ENCODE results near the gene MLLT10. TPM values are rescaled to one million over a fixed set of nuclear protein-coding genes. Genes with fewer than 3 reads are reported as not detected.

The MLLT10 gene
- 45.5 and 49.1 TPM in 2 replicates for total RNA-seq

DNA sequence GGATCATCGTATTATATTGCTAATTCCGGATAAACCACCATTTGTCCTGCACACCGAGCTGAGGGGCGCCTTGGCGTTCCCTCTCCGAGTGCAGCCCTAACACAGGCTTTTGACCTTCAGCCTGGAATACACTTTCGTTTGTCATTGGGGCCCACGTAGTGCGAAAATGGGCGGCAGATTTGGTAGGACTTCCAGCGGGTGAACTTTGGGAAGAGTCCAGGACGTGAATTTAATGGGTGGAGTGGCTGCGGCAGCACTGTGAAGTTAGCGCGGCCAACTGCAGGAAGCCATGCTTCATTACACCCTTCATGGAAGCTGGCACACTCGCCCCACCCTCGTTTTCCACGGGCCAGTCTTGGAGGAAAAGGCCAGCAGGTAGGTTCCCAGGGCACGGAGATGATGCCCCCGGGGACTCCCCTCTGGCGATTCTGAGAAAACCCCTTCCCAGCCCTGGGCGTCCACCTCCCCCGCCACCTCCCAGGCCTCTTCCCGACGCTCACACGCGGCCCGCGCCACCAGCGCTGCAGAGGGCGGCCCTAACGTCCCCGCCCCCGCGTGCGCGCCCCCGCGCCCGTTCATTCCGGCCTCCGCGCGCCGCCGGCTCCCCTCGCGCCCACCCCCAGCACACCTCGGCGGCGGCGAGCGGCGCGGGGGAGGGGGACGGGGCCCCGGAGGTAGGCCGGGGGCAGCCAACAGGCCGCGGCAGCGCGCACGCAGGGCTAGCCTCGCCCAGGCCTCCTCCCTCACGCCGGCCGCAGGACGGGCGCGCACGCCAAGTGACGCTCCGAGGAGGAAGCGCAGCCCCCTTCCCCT, at the start of gene MLLT10:
TSS of gene MLLT10 (plus strand) at position 766 of the 813 bp plus-strand sequence. CDS start 413 bp downstream, outside the sequence.
- intact Hi-C loops (cut with micrococcal nuclease) = loop anchor here (1.0 to 10.0 kb wide), 12 partner anchors 8 to 1829 kb away; partner anchors contain the start of genes DNAJC1, MSRB2 and SKIDA1

DNA sequence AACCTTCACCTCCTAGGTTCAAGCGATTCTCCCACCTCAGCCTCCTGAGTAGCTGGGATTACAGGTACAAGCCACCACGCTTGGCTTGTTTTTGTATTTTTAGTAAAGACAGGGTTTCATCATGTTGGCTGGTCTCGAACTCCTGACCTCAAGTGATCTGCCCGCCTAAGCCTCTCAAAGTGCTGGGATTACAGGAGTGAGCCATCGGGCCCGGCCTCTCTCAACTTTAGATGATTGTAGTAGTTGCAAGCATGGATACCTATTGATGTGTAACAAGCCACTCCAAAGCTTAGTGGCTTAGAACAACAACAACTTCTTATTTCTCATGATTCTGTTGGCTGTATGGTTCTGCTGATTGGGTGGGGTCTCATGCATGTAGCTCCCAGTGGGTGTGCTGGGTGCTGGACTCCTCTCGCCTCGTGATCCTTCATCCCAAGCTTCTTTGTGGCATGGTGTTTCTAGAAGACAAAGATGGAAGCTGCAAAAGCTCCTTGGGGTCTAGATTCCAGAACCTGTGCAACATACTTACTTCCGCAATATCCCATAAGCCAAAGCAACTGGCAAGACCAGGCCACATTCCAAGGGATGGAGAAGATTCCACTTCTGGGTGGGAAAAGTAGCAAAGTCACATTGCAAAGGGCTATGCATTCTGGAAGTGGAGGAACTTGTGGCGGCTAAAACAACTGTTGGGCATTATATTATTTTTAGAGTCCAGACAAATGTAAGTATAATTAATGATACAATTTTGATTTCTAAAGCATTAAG, 46.4 kb upstream of the MLLT10 start:
- intact Hi-C loops (cut with micrococcal nuclease) = no loop called here

DNA sequence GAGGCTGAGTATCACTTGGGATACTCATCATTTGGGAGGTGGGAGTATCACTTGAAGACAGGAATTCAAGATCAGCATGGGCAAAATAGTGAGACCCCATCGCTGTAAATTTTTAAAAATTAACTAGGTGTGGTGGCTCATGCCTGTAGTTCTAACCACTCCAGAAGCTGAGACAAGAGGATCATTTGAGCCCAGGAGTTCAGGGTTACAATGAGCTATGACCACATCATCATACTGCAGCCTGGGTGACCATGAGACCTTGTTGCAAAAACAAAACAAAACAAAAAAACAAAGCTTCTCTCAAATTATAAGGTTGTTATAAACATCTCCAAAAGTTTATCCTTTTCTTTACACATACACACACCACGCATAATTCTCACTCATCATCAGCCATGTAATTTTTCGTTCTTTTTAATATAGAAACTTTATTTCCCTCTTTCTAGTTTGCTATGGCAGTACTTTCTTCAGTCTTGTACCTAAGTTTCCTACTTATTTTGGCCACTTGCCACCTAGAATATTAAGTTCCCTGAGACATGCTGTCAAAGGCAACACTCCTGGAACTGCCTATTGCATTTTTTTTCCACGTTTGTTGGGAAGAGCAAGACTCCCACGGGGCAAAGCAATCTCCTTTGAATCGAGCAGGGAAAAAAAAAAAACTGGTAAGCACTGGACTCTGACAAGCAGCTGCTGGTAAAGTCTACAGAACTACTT, 45.6 kb upstream of the MLLT10 start:
- intact Hi-C loops (cut with micrococcal nuclease) = no loop called here

DNA sequence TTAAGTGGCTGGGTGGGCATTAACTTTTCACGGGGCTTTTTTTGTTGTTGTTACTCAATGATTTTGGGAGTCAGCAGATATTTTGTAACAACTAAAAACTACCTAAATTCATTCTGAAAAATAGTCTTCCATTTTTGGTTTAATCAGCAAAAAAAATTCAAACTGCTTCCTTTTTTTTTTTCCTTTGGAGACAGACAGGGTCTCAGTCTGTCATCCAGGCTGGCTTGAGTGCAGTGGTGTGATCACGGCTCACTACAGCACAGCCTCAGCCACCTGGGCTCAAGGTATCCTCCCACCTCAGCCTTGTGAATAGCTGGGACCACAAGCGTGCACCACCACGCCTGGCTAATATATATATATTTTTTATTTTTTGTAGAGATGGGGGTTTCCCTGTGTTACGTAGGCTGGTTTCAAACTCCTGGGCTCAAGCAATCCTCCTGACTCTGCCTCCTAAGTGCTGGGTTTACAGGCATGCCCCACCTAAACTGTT, 45.0 kb upstream of the MLLT10 start:
- intact Hi-C loops (cut with micrococcal nuclease) = no loop called here

DNA sequence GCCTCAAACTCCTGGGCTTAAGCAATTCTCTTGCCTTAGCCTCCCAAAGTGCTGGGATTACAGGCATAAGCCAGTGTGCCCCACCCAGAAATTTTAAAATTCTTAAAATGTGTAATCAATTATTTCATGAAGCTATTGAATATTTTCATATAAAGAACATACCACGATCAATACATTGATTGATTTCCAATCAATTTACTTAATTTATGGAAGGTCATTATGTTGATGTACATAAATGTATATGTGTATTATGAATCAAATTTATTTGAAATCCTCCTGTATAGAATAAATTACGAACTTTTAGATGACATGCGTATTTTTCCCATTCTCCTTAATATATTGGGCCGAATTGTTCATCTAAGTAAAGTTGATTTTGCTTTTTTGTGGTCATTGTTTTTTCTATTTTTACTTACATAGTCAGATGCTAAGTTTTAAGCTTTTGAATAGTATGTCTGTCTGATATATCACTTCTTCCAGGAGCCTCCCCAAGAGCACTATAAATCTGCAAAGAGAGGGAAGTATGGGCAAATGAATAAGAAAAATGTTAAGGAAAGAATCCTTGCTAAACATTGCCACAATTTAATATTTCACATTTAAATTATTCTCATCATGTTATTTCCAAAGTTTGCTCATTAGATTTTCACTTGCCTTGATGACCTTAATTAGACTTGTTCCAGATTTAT, 43.9 kb upstream of the MLLT10 start:
- intact Hi-C loops (cut with micrococcal nuclease) = loop anchor here (10.0 kb wide), 1 partner anchor 1095 kb away; no protein-coding TSS in a partner anchor

DNA sequence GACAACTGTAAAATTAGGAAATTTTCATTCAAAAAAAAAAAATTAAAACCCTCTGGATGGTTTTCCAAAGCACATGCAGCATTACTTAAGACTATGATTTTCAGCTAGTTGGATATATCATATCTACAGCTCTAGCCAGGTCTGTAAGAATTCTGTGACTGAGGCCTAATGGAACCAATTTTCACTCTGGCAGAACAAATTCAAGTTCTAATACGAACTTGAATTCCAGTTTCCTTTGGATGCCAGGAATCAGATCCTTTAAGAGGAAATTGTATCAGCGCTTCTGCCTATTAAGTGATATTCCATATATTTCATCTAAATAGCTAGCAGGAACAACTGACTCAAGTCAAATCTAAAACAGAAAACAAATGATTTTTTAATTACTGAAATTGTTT, 43.3 kb upstream of the MLLT10 start:
- intact Hi-C loops (cut with micrococcal nuclease) = loop anchor here (10.0 kb wide), 1 partner anchor 1094 kb away; no protein-coding TSS in a partner anchor

DNA sequence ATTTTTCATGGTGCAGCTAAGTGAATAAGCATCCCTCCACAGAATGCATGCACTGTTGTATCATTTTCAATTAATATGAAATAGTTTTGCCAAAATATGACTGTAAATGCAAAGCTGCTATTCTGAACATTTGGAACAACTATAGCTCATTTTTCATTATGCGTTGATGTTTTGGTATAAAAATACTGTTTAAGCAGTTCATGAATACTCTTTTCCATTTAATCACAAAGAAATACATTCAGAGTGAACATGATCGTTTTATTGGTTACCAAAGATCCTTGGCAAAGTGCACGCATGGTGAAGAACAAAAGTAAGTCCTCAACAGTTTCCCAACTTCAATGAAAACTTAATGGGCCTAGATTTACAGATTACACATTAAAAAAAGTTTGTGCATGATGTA, 41.6 kb upstream of the MLLT10 start:
- intact Hi-C loops (cut with micrococcal nuclease) = loop anchor here (10.0 kb wide), 1 partner anchor 1092 kb away; no protein-coding TSS in a partner anchor

DNA sequence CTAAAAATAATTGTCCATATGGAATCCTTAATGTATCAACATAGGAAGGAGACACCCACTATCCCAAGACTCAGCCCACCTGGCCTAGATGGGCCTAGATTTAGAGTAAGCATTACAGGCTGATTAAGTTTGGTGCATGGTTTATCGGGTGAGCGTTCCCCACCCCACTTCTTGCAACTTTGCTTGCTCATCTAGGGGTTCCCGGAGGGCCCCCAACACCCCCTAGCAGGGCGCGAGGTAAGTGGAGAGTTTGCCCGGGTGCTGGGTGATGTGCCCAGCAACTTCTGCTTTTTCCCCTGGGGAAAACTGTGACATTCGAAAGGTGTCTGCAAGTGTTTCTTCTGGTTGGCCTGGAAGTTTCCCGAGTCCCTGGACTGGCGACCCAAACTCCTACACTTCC, 40.2 kb upstream of the MLLT10 start:
- intact Hi-C loops (cut with micrococcal nuclease) = loop anchor here (2.0 to 10.0 kb wide), 4 partner anchors 757 to 1495 kb away; no protein-coding TSS in a partner anchor

DNA sequence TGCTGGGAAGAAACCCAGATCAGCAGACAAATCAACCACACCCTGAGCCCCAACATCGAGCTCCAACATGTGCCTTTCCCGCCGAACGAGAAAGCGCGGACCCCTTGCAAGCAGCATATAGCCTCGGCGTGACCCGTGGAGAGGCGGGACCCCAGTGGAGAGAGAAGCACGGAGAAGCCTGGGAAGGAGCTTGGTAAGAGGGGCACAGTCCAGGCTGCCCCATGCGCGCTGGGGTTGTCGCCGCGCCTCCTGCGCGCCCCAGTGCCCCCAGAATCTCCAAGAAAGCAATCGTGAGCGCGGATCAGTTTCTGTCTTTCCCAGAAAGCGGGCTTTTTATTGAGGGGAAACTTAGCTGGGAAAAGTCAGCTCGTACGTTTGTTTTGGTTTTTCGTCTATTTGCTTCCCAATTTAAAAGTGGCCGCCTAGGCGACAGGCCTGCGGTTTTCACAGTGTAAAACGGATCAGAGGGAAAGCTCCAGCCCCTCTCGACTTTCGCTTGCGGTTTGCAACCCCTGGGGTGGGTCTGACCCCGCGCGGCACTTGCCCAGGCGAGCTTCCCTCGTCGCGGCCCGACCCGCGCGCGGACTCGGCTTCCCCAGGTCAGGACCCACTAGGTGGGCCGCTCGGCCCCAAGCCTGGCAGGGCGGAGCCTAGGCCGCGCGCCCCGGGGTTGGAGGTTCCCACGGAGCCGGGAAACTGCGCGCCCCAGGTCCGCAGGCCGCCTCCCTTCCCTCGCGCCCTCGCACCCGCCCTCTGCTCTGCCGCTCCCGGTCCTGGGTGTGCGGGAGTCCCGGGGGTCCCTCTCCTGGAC, 39.6 kb upstream of the MLLT10 start:
- intact Hi-C loops (cut with micrococcal nuclease) = loop anchor here (1.0 to 10.0 kb wide), 13 partner anchors 39 to 1573 kb away; partner anchors contain the start of genes COMMD3 and DNAJC1

DNA sequence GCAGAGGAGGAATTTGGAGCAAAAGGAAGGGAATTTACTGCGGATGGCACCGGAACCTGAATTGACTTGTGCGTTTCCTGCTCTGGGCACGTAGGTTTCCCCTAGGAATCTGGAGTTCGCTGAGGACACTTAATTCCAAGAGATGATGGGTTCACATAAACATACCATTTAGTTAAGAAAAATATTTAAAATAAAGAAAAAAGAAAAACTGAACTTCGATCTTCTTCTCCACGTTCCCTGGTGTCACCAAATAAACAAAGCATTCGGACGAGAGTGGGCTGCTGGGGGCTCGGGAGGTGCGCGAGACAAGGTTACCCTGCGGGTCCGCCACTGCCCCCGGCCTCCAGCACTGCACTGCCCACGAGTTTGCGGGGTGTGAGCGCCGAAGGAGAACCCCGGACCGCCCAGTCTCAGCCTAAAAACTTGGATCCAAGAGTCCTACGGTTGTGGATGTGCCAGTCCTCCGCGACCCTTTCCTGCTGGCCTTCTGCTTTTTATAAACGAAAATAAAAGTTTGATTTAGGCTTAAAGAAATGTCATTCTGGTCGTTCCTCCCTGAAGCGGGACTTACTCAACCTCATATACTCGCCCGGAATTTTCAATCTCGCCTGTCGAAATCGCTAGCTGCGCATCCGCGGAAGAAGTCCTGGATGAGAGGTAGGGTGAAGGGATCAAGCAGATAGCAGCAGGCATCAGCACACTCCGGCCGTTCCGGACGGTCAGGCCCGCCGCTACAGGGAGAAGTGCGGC, 38.9 kb upstream of the MLLT10 start:
- intact Hi-C loops (cut with micrococcal nuclease) = loop anchor here (1.0 to 10.0 kb wide), 13 partner anchors 38 to 1572 kb away; partner anchors contain the start of genes COMMD3 and DNAJC1

DNA sequence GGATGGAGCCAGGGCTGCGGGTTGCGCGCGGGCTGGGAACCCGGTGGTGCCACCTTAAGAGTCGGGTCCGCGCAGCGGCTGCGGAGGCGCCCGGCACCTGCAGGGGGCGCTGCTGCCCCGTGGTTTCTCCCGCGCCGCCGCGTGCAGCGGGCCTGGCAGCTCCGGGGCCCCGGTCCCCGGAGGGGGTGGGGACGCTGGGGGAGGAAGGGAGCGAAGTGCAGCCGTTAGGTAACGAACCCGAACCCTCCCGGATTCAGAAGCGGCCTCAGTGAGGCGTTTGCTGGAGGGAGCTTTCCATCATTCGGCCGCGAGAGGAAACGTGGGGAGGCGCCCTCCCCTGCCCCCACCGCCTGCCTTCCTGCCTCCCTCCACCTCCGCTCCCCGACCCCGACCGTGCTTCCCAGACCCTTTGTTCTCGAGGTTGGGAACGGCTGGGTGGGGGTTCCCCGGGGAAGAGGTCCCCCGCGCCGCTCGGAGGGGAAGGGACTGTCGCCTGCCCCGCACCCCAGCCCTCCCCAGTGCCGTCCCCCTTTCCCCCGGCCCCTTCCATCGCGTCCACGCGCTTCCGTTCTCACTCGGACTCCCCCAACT, 38.2 kb upstream of the MLLT10 start:
- intact Hi-C loops (cut with micrococcal nuclease) = loop anchor here (1.0 to 10.0 kb wide), 15 partner anchors 37 to 1571 kb away; partner anchors contain the start of genes COMMD3 and DNAJC1

DNA sequence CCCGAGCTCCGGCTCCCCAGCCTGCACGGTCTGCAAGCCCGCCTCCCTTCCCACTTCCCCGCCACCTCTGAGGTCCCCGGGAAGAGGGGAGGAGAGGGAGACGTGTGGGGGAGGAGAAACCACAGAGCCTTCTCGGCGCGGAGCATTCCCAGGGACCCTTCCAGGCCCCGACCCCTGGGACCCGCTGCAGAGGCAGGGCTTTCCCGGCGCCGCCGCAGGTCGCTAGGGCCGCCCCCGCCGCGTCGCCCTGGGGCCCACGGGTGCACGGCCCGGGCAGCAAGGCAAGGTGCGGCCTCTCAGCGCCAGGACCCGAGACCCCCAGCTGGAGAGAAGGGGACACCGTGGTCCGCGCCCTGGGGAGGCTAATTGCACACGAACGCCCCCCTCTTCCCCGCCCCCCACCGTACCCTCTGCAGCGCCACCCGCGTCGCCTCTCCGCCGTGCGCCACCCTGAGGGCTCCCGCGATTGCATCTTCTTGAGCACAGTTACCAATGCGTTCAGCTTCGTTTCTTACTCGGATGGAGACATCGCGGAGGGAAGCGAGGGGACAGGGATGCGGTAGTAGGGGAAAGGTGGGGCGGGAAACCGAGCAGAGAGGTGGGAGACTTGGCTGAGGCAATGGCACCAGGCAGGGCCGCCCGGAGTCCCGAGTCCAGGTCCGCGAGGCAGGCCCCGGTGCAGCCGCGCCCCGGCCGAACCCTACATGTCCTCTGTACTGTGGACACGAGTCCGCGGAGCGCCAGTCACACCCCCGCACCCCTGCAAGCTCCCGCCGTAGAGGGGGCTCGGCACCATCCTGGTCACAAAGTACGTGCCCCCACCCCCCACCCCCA, 37.5 kb upstream of the MLLT10 start:
- intact Hi-C loops (cut with micrococcal nuclease) = loop anchor here (1.0 to 10.0 kb wide), 8 partner anchors 21 to 1571 kb away; partner anchors contain the start of gene COMMD3

DNA sequence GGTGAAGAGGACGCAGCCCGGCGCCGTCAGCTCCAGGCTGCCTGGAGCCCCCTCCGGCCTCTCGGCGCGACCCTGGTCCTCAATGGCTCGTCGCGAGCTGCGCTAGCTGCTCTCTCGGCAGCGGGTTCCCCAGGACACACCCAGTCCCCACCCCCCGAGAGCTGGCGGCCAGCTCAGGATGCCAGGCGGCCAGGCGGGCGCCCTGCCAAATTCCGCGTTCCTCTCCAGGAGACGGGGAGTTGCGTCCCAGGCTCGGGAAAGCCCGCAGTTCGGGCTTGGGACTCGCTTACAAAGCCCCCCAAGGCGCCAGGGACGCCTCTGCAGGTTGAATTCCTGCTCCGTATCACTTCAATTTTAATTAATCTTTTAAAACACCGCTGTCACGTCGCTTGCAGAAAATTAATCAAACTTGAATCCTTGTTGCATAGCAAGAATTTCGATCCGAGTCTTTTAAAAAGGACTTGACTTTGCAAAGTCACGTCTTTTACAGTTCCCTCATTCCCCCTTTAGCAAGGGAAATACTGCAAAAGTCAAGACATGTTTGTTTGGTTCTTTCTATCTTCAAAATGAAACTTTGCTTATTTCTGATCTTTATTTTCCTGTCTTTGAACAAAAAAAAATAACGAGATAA, 36.7 kb upstream of the MLLT10 start:
- intact Hi-C loops (cut with micrococcal nuclease) = loop anchor here (1.0 to 10.0 kb wide), 7 partner anchors 20 to 1570 kb away; partner anchors contain the start of gene COMMD3

DNA sequence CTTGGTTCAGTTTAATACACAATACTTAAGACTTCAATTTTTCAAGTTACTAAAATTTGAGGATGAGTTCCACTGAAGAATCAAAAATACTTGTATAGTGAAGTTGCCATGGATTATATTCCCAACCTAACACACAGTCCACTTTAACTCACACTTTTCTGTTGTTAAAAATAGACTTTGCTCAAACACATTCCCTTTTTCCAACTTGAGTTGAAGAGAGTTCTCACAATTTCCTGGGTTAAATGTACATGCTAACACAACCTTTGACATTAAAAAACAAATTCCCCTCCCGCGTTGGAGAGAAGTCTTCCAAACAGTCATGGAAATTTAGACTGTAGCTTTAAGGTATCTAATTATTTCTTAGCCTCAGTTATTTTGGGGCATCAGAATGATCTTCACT, 35.7 kb upstream of the MLLT10 start:
- intact Hi-C loops (cut with micrococcal nuclease) = loop anchor here (1.0 to 10.0 kb wide), 6 partner anchors 299 to 1569 kb away; partner anchors contain the start of gene COMMD3

DNA sequence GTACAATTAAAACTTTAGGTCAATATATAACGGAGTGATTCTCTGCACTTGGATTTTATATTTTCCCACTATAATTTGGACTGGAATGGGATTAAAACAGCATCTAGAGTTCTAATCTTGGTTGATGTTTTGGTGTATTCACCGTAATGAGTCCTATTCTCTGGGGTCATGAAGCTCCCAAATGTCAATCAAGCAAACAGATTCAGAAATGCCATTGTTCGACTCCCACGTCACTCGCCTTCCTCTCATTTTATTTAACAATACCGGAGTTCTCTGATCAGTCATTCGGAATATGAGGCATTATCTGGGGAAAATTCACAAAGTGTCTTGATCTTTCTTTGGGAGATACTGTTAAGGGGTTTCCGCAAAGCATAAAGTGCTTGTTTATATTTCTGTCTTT, 35.0 kb upstream of the MLLT10 start:
- intact Hi-C loops (cut with micrococcal nuclease) = loop anchor here (1.0 to 10.0 kb wide), 6 partner anchors 298 to 1568 kb away; partner anchors contain the start of gene COMMD3
